Measurements from ENCODE around the gene FAM107B.

GRCh38 chr10:14775656-14776055, 959 bp upstream of the FAM107B start:
- TF ChIP-seq CTCF (conservative IDR thresholded peaks at IDR 0.05) (no peak), EZH2 (IDR thresholded peaks at IDR 0.05; ENCODE audit: low read depth) (no peak)

Data from PC-9 (cell line).